H1 (cell line): ENCODE measurements around the gene RRP9. TPM values are rescaled to one million over a fixed set of nuclear protein-coding genes. Genes with fewer than 3 reads are reported as not detected.

Source experiments
- ASH2L ChIP-seq: fragments of 200-600, 300-600 bp; sonication (generic); IDR thresholded peaks from one replicate; pipeline ENCODE4 v1.7.1; 2017; ENCODE audit warnings: low read length
- EZH2 ChIP-seq: fragments of 200-600 bp; sonication (generic); IDR thresholded peaks from 2 replicates; pipeline ENCODE4 v1.7.1; 2012; ENCODE audit warnings: low read depth, mild to moderate bottlenecking, moderate library complexity, low read length, inconsistent platforms; ENCODE audit not compliant: severe bottlenecking
- HDAC2 ChIP-seq, 2 experiments: fragments of 300-600 bp in 1 of 2; sonication (generic) in 1 of 2; IDR thresholded peaks; 2 replicates each; pipeline ENCODE4 v1.6.1; 2011 to 2012; ENCODE audit warnings: low read depth in 2 of 2, low read length in 2 of 2, mild to moderate bottlenecking in 2 of 2, moderate library complexity in 2 of 2, borderline replicate concordance in 1 of 2, inconsistent platforms in 1 of 2
- KDM1A ChIP-seq: fragments of 200-600, 300-600 bp; sonication (generic); IDR thresholded peaks from 2 replicates; pipeline ENCODE4 v1.7.1; 2016; ENCODE audit warnings: mild to moderate bottlenecking, low read length, borderline replicate concordance
- KDM4A ChIP-seq: IDR thresholded peaks from one replicate; pipeline ENCODE4 v1.7.1; 2012; ENCODE audit warnings: low read depth, mild to moderate bottlenecking, moderate library complexity, low read length, inconsistent platforms; ENCODE audit not compliant: severe bottlenecking
- KDM5A ChIP-seq: fragments of 200-600 bp; IDR thresholded peaks from 2 replicates; pipeline ENCODE4 v1.7.1; 2012; ENCODE audit warnings: mild to moderate bottlenecking, low read length, inconsistent platforms, mixed read lengths
- NANOG ChIP-seq: IDR thresholded peaks from 2 replicates; pipeline ENCODE4 v1.6.1; 2011; ENCODE audit warnings: low read length, low read depth, mild to moderate bottlenecking, inconsistent platforms; ENCODE audit not compliant: insufficient read depth, poor library complexity, severe bottlenecking
- PHF8 ChIP-seq: fragments of 200-600 bp; sonication (generic); conservative IDR thresholded peaks from 2 replicates; pipeline ENCODE4 v1.7.1; 2012; ENCODE audit warnings: low read depth, mild to moderate bottlenecking, inconsistent platforms, low read length, moderate library complexity
- POLR2A ChIP-seq, 2 experiments: IDR thresholded peaks; 1 replicate in 1 of 2; 2 replicates in 1 of 2; pipeline ENCODE4 v1.6.1; 2011; ENCODE audit warnings: low read depth in 2 of 2, low read length in 2 of 2, mild to moderate bottlenecking in 2 of 2; ENCODE audit errors: control extremely low read depth in 1 of 2
- RAD21 ChIP-seq, 2 experiments: IDR thresholded peaks in 1 of 2; conservative IDR thresholded peaks in 1 of 2; 2 replicates each; pipeline ENCODE4 v1.6.1; 2011; ENCODE audit warnings: low read depth in 2 of 2, low read length in 2 of 2, improper control_type of control experiment in 1 of 2, inconsistent platforms in 1 of 2, mild to moderate bottlenecking in 1 of 2, moderate library complexity in 1 of 2
- SP4 ChIP-seq: IDR thresholded peaks from 2 replicates; pipeline ENCODE4 v1.6.1; 2012; ENCODE audit warnings: low read length, inconsistent platforms
- SUZ12 ChIP-seq: fragments of 200-600 bp; sonication (generic); IDR thresholded peaks from 2 replicates; pipeline ENCODE4 v1.6.1; 2012; ENCODE audit warnings: mild to moderate bottlenecking, inconsistent platforms, low read length, moderate library complexity, mixed read lengths
- TAF7 ChIP-seq: optimal IDR thresholded peaks from 2 replicates; pipeline ENCODE3; 2011; ENCODE audit warnings: low read depth, mild to moderate bottlenecking, inconsistent platforms, low read length, moderate library complexity, borderline replicate concordance
- TEAD4 ChIP-seq: IDR thresholded peaks from 2 replicates; pipeline ENCODE4 v1.6.1; 2012; ENCODE audit warnings: low read depth, low read length, inconsistent platforms, mixed read lengths
- YY1 ChIP-seq: IDR thresholded peaks from 2 replicates; pipeline ENCODE4 v1.6.1; 2011; ENCODE audit warnings: low read depth, mild to moderate bottlenecking, low read length
- polyA plus RNA-seq, 7 experiments: library from polyadenylated mRNA; depleted of rRNA in 3 of 7; stranded (reverse) in 5 of 7; unstranded in 2 of 7; fragments of >200 nt in 5 of 7; fragments of 200-250 nt in 2 of 7; gene quantifications; 1 replicate in 5 of 7; 2 replicates in 1 of 7; 4 replicates in 1 of 7; pipeline versions ENCODE4 v1.2.1 to v1.2.3, GENCODE V29; 2011 to 2013; ENCODE audit warnings: missing spikeins in 2 of 7, mixed read lengths in 2 of 7
- total RNA-seq: library from RNA; stranded (reverse); fragmentation: NEBNext Ultra II Directional; extraction: Animal tissue kit (Norgen Biotek cat#: 25700); gene quantifications from 2 replicates; pipeline ENCODE4 v1.2.1, GENCODE V29; 2021
- TF ChIP-seq, protein P1 (sequence below): IDR thresholded peaks from 2 replicates; pipeline ENCODE4 v1.6.1; 2011; ENCODE audit warnings: low read length, improper control_type of control experiment
- TF ChIP-seq, protein P2 (sequence below): IDR thresholded peaks from 2 replicates; pipeline ENCODE4 v1.6.1; 2012; ENCODE audit warnings: inconsistent platforms
- TF ChIP-seq, protein P3 (sequence below), 3 experiments: IDR thresholded peaks; 1 replicate in 2 of 3; 2 replicates in 1 of 3; pipeline versions ENCODE4 v1.5.1 to v1.6.1; 2011; ENCODE audit warnings: low read length in 3 of 3, mild to moderate bottlenecking in 3 of 3, inconsistent platforms in 2 of 3, low read depth in 1 of 3, moderate library complexity in 1 of 3; ENCODE audit not compliant: insufficient read depth in 1 of 3; ENCODE audit errors: control extremely low read depth in 1 of 3

RRP9 gene
- total and polyA plus RNA-seq, 2 of the 8 experiments (the other 6 are each of a cell fraction or from before 2014, with no cell fraction given): 55.6 to 68.9 TPM

- TF ChIP-seq NANOG: peak; percentile 27
- TF ChIP-seq RAD21 (IDR thresholded peaks at IDR 0.05 in 1 of 2, conservative IDR thresholded peaks at IDR 0.05 in 1 of 2; ENCODE audit: low read depth in 2 of 2, low read length in 2 of 2): peak; percentile 47 to 74
- TF ChIP-seq, protein P1, sequence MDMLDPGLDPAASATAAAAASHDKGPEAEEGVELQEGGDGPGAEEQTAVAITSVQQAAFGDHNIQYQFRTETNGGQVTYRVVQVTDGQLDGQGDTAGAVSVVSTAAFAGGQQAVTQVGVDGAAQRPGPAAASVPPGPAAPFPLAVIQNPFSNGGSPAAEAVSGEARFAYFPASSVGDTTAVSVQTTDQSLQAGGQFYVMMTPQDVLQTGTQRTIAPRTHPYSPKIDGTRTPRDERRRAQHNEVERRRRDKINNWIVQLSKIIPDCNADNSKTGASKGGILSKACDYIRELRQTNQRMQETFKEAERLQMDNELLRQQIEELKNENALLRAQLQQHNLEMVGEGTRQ: no peak
- TF ChIP-seq SUZ12: peak; percentile 40; the same call in 1 of the 2 replicates
- TF ChIP-seq, protein P2, sequence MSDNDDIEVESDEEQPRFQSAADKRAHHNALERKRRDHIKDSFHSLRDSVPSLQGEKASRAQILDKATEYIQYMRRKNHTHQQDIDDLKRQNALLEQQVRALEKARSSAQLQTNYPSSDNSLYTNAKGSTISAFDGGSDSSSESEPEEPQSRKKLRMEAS: peak; percentile 95
- no peak for TF ChIP-seq YY1
- TF ChIP-seq KDM5A: no peak
- TF ChIP-seq PHF8: 0 out of 2 replicates have a peak, but pooled peaks have one; percentile 18
- peak; percentile 94 for TF ChIP-seq KDM4A
- TF ChIP-seq ASH2L: peak; percentile 44
- TF ChIP-seq KDM1A: 0 out of 2 replicates have a peak, but pooled peaks have one; percentile 8
- peak in 1 of 2 experiments; percentile 6; a peak in 1 of 3 replicates for TF ChIP-seq POLR2A (IDR thresholded peaks at IDR 0.05; ENCODE audit: control extremely low read depth in 1 of 2, low read depth in 2 of 2, low read length in 2 of 2)
- TF ChIP-seq TAF7: peak; percentile 18
- no peak for TF ChIP-seq SP4
- no peak for TF ChIP-seq EZH2
- peak; percentile 76 for TF ChIP-seq TEAD4
- TF ChIP-seq, protein P3, sequence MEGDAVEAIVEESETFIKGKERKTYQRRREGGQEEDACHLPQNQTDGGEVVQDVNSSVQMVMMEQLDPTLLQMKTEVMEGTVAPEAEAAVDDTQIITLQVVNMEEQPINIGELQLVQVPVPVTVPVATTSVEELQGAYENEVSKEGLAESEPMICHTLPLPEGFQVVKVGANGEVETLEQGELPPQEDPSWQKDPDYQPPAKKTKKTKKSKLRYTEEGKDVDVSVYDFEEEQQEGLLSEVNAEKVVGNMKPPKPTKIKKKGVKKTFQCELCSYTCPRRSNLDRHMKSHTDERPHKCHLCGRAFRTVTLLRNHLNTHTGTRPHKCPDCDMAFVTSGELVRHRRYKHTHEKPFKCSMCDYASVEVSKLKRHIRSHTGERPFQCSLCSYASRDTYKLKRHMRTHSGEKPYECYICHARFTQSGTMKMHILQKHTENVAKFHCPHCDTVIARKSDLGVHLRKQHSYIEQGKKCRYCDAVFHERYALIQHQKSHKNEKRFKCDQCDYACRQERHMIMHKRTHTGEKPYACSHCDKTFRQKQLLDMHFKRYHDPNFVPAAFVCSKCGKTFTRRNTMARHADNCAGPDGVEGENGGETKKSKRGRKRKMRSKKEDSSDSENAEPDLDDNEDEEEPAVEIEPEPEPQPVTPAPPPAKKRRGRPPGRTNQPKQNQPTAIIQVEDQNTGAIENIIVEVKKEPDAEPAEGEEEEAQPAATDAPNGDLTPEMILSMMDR (IDR thresholded peaks at IDR 0.05; ENCODE audit: control extremely low read depth in 1 of 3, insufficient read depth in 1 of 3, low read depth in 1 of 3, low read length in 3 of 3): peak in 2 of 3 experiments; percentile 63 to 81; a peak in 3 of 4 replicates
- 0 out of 4 replicates have a peak, but pooled peaks of 1 of the 2 experiments have one; percentile 37 for TF ChIP-seq HDAC2 (IDR thresholded peaks at IDR 0.05; ENCODE audit: borderline replicate concordance in 1 of 2, low read depth in 2 of 2, low read length in 2 of 2)
These were observed 14.4 kb upstream of the RRP9 start (continued) for GRCh38 chr3:51955893-51956770.
